Mucosa of rectum (tissue), 2 donors: ENCODE measurements around the gene NAALADL2.

Source experiments
- H3K27ac ChIP-seq, 2 donors: one replicate each; pipeline ENCODE4 v1.7.0; 2013; ENCODE audit warnings: inconsistent platforms in 2 of 2, low read depth in 2 of 2, low read length in 2 of 2
- H3K27me3 ChIP-seq, 2 donors: one replicate each; pipeline ENCODE4 v1.7.0; 2013; ENCODE audit warnings: low read length in 2 of 2; ENCODE audit not compliant: control insufficient read depth in 2 of 2, insufficient read depth in 2 of 2
- H3K36me3 ChIP-seq, 2 donors: one replicate each; pipeline ENCODE4 v1.7.0; 2013; ENCODE audit warnings: low read length in 2 of 2; ENCODE audit not compliant: control insufficient read depth in 2 of 2, insufficient read depth in 2 of 2
- H3K4me1 ChIP-seq, 2 donors: one replicate each; pipeline ENCODE4 v1.7.0; 2013; ENCODE audit warnings: low read length in 2 of 2, mild to moderate bottlenecking in 1 of 2; ENCODE audit not compliant: control insufficient read depth in 2 of 2, insufficient read depth in 2 of 2
- H3K4me3 ChIP-seq, 2 donors: one replicate each; pipeline ENCODE4 v1.7.0; 2013; ENCODE audit warnings: low read length in 2 of 2
- H3K9ac ChIP-seq, 2 donors: one replicate each; pipeline ENCODE4 v1.7.0; 2013; ENCODE audit warnings: low read length in 2 of 2, low read depth in 1 of 2, mild to moderate bottlenecking in 1 of 2
- H3K9me3 ChIP-seq, 2 donors: one replicate each; pipeline ENCODE4 v1.7.0; 2013; ENCODE audit warnings: low read length in 2 of 2; ENCODE audit not compliant: control insufficient read depth in 2 of 2
- donor health status: healthy.
- donor health status: Normal muscosa, but diverticular disease.

NAALADL2 gene

GRCh38 chr3:175273573-175273972 is 414.4 kb downstream of the NAALADL2 start:
- H3K27me3 ChIP-seq = no peaks in the 10 kb centered on the region
- H3K27ac ChIP-seq = no peak overlapping the region
- H3K4me1 ChIP-seq = no peaks in the 10 kb centered on the region
- no peaks in the 10 kb centered on the region for H3K36me3 ChIP-seq
- H3K9ac ChIP-seq = no peak overlapping the region
- no peaks in the 10 kb centered on the region for H3K9me3 ChIP-seq
- no peak overlapping the region for H3K4me3 ChIP-seq

GRCh38 chr3:175274056-175274455 is 414.9 kb downstream of the NAALADL2 start:
- Histone ChIP-seq H3K27me3 (no peaks in the 10 kb centered on the region), H3K27ac (no peak overlapping the region), H3K9ac (no peak overlapping the region), H3K9me3 (no peaks in the 10 kb centered on the region), H3K36me3 (no peaks in the 10 kb centered on the region), H3K4me3 (no peak overlapping the region), H3K4me1 (no peaks in the 10 kb centered on the region)

GRCh38 chr3:175274474-175275218 is 415.5 kb downstream of the NAALADL2 start:
- Histone ChIP-seq H3K27me3 (no peaks in the 10 kb centered on the region), H3K27ac (no peak overlapping the region), H3K4me3 (no peak overlapping the region), H3K4me1 (no peaks in the 10 kb centered on the region), H3K9me3 (no peaks in the 10 kb centered on the region), H3K36me3 (no peaks in the 10 kb centered on the region), H3K9ac (no peak overlapping the region)

DNA sequence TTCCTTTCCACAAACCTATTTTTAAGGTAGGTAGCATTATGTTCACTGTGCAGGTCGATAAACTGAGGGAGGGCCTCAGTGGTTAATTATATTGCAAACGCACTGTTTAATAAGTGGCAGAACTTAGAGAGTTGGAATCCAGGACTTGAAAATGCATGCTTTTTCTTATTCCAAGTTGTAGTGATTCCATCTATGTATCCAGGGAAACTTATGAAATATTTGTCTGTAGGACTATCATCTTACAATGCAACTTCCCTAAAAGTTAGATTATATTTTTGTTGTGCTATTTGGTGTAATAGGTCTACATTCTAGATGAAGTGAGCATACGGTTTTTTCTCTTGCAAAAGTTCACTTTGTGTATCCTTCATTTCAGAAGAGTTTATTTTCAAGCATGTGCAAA is 419.5 kb downstream of the NAALADL2 start:
- Histone ChIP-seq H3K4me3 (no peak overlapping the region), H3K4me1 (no peaks in the 10 kb centered on the region), H3K27me3 (no peaks in the 10 kb centered on the region), H3K9ac (no peak overlapping the region), H3K27ac (no peak overlapping the region), H3K36me3 (no peaks in the 10 kb centered on the region), H3K9me3 (no peaks in the 10 kb centered on the region)

GRCh38 chr3:175279457-175279856 is 420.3 kb downstream of the NAALADL2 start:
- Histone ChIP-seq H3K9me3 (no peaks in the 10 kb centered on the region), H3K4me1 (no peaks in the 10 kb centered on the region), H3K27ac (no peak overlapping the region), H3K36me3 (no peaks in the 10 kb centered on the region), H3K9ac (no peak overlapping the region), H3K4me3 (no peak overlapping the region), H3K27me3 (no peaks in the 10 kb centered on the region)

GRCh38 chr3:175279911-175280310 is 420.8 kb downstream of the NAALADL2 start:
- Histone ChIP-seq H3K4me1 (no peaks in the 10 kb centered on the region), H3K27me3 (no peaks in the 10 kb centered on the region), H3K4me3 (no peak overlapping the region), H3K27ac (no peak overlapping the region), H3K36me3 (no peaks in the 10 kb centered on the region), H3K9ac (no peak overlapping the region), H3K9me3 (no peaks in the 10 kb centered on the region)

DNA sequence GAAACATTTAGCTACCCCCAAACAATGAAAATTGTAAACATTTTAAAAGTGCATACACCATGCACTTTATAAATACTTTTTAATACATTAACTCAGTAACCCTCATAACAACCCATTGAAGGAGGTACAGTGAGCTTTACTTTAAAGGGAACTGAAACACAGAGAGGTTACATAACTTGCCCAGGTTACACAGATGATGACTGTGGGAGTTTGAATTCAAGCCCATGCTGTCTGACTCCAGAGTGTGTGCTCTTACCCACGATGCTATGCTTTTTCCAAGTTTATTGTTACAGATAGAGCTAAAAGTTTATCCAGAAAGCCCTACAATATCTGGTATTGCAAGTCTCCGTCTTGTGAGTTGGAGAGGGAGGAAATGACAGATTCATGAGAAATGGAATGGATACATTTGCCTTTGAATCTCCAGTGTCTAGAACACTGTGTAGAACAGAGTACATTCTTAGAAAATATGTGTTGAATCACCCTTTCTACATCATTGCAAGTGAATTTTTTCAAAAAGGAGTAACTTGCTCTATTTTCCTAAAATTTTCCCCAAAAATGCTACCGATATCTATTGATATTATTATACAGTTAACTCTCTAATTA is 428.3 kb downstream of the NAALADL2 start:
- Histone ChIP-seq H3K9ac (no peak overlapping the region), H3K9me3 (no peaks in the 10 kb centered on the region)

GRCh38 chr3:175288621-175289020 is 429.5 kb downstream of the NAALADL2 start:
- H3K9me3 ChIP-seq = no peaks in the 10 kb centered on the region
- no peaks in the 10 kb centered on the region for H3K27me3 ChIP-seq
- no peaks in the 10 kb centered on the region for H3K36me3 ChIP-seq
- no peak overlapping the region for H3K27ac ChIP-seq
- no peak overlapping the region for H3K9ac ChIP-seq
- H3K4me1 ChIP-seq = no peaks in the 10 kb centered on the region
- H3K4me3 ChIP-seq = no peak overlapping the region

More for the DNA sequence above, 428.3 kb downstream of the NAALADL2 start:
- H3K27me3 ChIP-seq = no peaks in the 10 kb centered on the region
- no peak overlapping the region for H3K27ac ChIP-seq
- H3K4me3 ChIP-seq = no peak overlapping the region
- H3K4me1 ChIP-seq = no peaks in the 10 kb centered on the region
- H3K36me3 ChIP-seq = no peaks in the 10 kb centered on the region

GRCh38 chr3:175294793-175295192 is 435.7 kb downstream of the NAALADL2 start:
- no peaks in the 10 kb centered on the region for H3K9me3 ChIP-seq
- H3K36me3 ChIP-seq = no peaks in the 10 kb centered on the region
- H3K4me1 ChIP-seq = no peaks in the 10 kb centered on the region
- H3K27ac ChIP-seq = no peak overlapping the region
- H3K27me3 ChIP-seq = no peaks in the 10 kb centered on the region
- no peak overlapping the region for H3K4me3 ChIP-seq
- H3K9ac ChIP-seq = no peak overlapping the region

DNA sequence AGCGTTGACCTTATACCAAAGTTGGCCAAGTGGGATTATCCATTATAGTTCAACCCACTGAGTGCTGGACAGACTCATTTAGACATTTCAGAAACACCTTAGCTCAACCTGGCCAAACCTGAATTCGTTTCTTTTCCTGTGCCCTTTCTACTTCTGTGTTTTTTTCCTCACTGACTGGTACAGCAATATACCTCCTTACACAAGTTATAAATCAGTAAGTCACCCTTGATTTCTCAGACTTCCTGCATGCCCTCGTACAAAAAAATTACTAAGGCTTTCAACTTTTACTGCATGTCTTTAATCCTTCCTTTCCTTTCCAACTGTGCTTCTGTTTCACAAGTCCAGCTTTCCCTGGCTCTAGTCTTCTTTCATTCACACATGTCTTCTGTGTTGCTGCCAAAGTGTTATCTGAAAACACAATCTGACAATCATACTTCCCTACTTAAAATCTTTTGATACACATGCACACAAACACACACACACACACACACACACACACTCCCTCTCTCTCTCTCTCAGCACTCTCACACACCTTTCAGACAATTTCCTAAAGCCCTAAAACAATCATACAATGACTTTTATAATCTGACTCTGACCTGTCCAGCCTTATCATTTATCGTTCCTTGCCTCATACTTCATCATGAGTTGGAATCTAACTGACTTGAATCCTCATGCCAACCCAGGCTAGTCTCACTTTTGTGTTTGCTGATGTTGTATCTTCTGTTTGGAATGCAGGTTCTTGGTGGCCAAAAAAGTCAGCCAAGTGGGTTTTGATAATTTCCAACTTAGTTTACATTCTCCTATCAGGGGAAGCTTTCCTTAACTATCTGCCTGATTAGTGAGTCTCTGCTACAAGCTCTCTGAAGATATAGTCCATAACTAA is 436.4 kb downstream of the NAALADL2 start:
- H3K9me3 ChIP-seq = no peaks in the 10 kb centered on the region
- H3K27ac ChIP-seq = no peak overlapping the region
- no peak overlapping the region for H3K4me3 ChIP-seq
- no peak overlapping the region for H3K9ac ChIP-seq
- H3K27me3 ChIP-seq = no peaks in the 10 kb centered on the region
- H3K36me3 ChIP-seq = no peaks in the 10 kb centered on the region
- H3K4me1 ChIP-seq = no peaks in the 10 kb centered on the region
